Ishikawa (cell line): ENCODE data around the gene PLPP7.

ENCODE experiments used
- CREB1 ChIP-seq: IDR thresholded peaks from 2 replicates; pipeline ENCODE4 v1.6.1; 2012; ENCODE audit warnings: low read depth
- EGR1 ChIP-seq: IDR thresholded peaks from 2 replicates; pipeline ENCODE4 v1.6.1; 2012
- EP300 ChIP-seq: IDR thresholded peaks from 2 replicates; pipeline ENCODE4 v1.6.1; 2012; ENCODE audit warnings: borderline replicate concordance
- FOXM1 ChIP-seq: IDR thresholded peaks from 2 replicates; pipeline ENCODE4 v1.6.1; 2012; ENCODE audit warnings: low read depth, borderline replicate concordance
- NFIC ChIP-seq: IDR thresholded peaks from 2 replicates; pipeline ENCODE4 v1.6.1; 2012
- RAD21 ChIP-seq: IDR thresholded peaks from 2 replicates; pipeline ENCODE4 v1.6.1; 2012; ENCODE audit warnings: low read depth
- REST ChIP-seq: IDR thresholded peaks from 2 replicates; pipeline ENCODE4 v1.6.1; 2012; ENCODE audit warnings: low read depth, mild to moderate bottlenecking
- TAF1 ChIP-seq: IDR thresholded peaks from 2 replicates; pipeline ENCODE4 v1.6.1; 2012; ENCODE audit warnings: low read depth, mild to moderate bottlenecking
- TCF12 ChIP-seq: IDR thresholded peaks from 2 replicates; pipeline ENCODE4 v1.6.1; 2012; ENCODE audit warnings: low read depth
- USF1 ChIP-seq: IDR thresholded peaks from 2 replicates; pipeline ENCODE4 v1.6.1; 2012
- YY1 ChIP-seq: IDR thresholded peaks from 2 replicates; pipeline ENCODE4 v1.6.1; 2012; ENCODE audit warnings: low read depth
- ZBTB7A ChIP-seq: IDR thresholded peaks from 2 replicates; pipeline ENCODE4 v1.6.1; 2012; ENCODE audit warnings: low read depth
- TF ChIP-seq, protein P1 (sequence below): IDR thresholded peaks from 2 replicates; pipeline ENCODE4 v1.6.1; 2012

- TF ChIP-seq RAD21: no peak
- TF ChIP-seq, protein P1, sequence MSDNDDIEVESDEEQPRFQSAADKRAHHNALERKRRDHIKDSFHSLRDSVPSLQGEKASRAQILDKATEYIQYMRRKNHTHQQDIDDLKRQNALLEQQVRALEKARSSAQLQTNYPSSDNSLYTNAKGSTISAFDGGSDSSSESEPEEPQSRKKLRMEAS: no peak
- no peak for TF ChIP-seq REST
- no peak for TF ChIP-seq TCF12
- TF ChIP-seq FOXM1: no peak
- TF ChIP-seq TAF1: no peak
- TF ChIP-seq ZBTB7A: no peak
- no peak for TF ChIP-seq YY1
- TF ChIP-seq NFIC: no peak
- TF ChIP-seq EP300: no peak
- TF ChIP-seq EGR1: no peak
- TF ChIP-seq USF1: no peak
- no peak for TF ChIP-seq CREB1
Measured at GRCh38 chr9:131280660-131281059, 8.9 kb upstream of the PLPP7 start.
